Mucosa of descending colon (tissue), 3 donors: ENCODE results near the gene DLGAP1. TPM values are rescaled to one million over a fixed set of nuclear protein-coding genes. Genes with fewer than 3 reads are reported as not detected.

ENCODE experiments used
- ATAC-seq: fragments of 200-7000 bp; cut with Tn5 transposase; one replicate; pipeline ENCODE4 v1.9.1; 2020; ENCODE audit warnings: mild to moderate bottlenecking, moderate library complexity
- DNase-seq, 3 donors: peaks; one replicate each; pipeline ENCODE4 v3.0.0-alpha.2; 2020
- H3K36me3 ChIP-seq: fragments of 200-600 bp; one replicate; pipeline ENCODE4 v1.8.0; 2021; ENCODE audit warnings: low read depth, mild to moderate bottlenecking
- H3K4me1 ChIP-seq: fragments of 200-600 bp; one replicate; pipeline ENCODE4 v1.8.0; 2021; ENCODE audit warnings: low read depth, mild to moderate bottlenecking
- H3K4me3 ChIP-seq: fragments of 200-600 bp; one replicate; pipeline ENCODE4 v1.8.0; 2021; ENCODE audit warnings: mild to moderate bottlenecking
- H3K9me3 ChIP-seq: fragments of 200-600 bp; one replicate; pipeline ENCODE4 v1.8.0; 2021; ENCODE audit warnings: mild to moderate bottlenecking
- intact Hi-C, 2 donors: fragments of 100-400 bp; cut with DNase I in 1 of 2; cut with micrococcal nuclease in 1 of 2; formaldehyde crosslinking; loops; one replicate each; pipeline versions ENCODE4 v1.11.0 to v1.11.1; 2022; cut with DNase I, micrococcal nuclease
- total RNA-seq, 3 donors: library from RNA; stranded (reverse); fragmentation: NEBNext Ultra II Directional in 2 of 3; extraction: Animal tissue kit (Norgen Biotek cat#: 25700) in 2 of 3; gene quantifications; one replicate each; pipeline versions ENCODE4 v1.2.1 to v1.2.4, GENCODE V29; 2021 to 2023
- TF ChIP-seq, protein P1 (sequence below): fragments of 200-600 bp; IDR thresholded peaks from one replicate; pipeline ENCODE4 v1.8.0; 2022; ENCODE audit warnings: antibody characterized with exemption, mild to moderate bottlenecking
- donor health status: DM: no; HTN: no; CAD: no; lungs with moderate emphysema.
- donor health status: DM: no; HTN: no; CAD: no.
- donor health status: DM: no; HTN: yes; CAD: no.

DLGAP1 gene
- total RNA-seq, 3 donors from 2014 or later = 0.46 to 6.8 (median 4.1) TPM

DNA sequence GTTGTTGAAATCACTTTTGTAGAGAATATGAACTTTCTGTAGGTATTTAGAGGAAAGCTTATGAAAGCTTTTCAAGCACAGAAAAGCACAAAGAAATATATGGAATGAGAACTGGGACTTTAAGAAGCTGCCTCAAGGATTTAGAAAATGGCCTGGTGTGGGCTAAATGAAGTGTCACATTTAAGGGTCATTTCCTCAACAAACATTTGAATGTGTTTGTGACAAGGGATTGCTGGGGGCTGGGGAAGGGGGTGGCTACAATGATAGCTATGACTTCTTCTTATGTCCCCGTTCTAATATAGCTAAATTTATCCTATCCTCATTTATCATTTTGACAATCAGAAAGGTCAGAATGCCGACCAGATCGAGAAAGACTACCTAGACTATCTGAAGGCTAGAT, 69.2 kb downstream of the DLGAP1 start:
- Histone ChIP-seq H3K36me3 (no peaks in the 10 kb centered on the region), H3K4me3 (no peak overlapping the region), H3K4me1 (no peaks in the 10 kb centered on the region), H3K9me3 (no peaks in the 10 kb centered on the region)
- intact Hi-C loops = no loop called here
- DNase-seq (no peak), ATAC-seq (no peak)
- TF ChIP-seq, protein P1, sequence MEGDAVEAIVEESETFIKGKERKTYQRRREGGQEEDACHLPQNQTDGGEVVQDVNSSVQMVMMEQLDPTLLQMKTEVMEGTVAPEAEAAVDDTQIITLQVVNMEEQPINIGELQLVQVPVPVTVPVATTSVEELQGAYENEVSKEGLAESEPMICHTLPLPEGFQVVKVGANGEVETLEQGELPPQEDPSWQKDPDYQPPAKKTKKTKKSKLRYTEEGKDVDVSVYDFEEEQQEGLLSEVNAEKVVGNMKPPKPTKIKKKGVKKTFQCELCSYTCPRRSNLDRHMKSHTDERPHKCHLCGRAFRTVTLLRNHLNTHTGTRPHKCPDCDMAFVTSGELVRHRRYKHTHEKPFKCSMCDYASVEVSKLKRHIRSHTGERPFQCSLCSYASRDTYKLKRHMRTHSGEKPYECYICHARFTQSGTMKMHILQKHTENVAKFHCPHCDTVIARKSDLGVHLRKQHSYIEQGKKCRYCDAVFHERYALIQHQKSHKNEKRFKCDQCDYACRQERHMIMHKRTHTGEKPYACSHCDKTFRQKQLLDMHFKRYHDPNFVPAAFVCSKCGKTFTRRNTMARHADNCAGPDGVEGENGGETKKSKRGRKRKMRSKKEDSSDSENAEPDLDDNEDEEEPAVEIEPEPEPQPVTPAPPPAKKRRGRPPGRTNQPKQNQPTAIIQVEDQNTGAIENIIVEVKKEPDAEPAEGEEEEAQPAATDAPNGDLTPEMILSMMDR = no peak

DNA sequence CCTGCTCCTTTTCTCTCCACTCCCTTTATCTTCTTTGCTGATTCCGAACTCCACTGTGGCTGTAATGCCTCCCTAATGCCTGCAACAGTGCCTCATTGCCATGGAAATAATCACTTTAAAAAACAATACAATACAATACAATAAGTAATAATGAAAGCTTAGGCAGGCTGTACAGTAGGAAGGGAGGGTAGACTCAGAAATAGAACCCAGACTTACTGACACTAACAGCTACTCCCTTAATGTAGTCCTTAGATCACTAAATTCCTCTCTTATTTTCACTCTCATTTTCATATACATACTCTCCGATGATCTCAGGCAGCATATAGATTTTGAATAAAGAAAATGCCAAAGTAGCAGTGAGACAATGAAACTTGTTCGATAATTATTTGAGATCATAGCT, 70.2 kb downstream of the DLGAP1 start:
- Histone ChIP-seq H3K9me3 (no peaks in the 10 kb centered on the region), H3K4me3 (no peak overlapping the region), H3K36me3 (no peaks in the 10 kb centered on the region), H3K4me1 (no peaks in the 10 kb centered on the region)
- TF ChIP-seq, protein P1 = no peak
- ATAC-seq = no peak
- intact Hi-C loops = no loop called here
- no peak for DNase-seq

DNA sequence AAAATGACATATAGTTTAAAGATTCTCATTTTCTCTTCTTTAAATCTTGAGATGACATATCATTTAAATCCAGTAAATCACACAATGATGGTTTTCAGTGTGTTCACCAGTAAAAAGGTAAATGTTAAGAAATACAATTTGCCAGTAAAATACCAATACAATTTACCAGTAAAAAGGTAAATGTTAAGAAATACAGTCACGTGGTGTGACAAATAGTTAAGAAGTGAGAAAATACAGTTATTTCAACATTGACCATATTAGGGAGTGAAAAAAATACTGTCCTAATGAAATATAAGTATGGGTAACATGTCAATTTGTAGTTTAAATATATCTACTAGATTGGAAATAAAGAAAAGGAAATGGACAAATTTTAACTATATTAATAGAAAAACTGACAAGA, 80.5 kb downstream of the DLGAP1 start:
- no peak for ATAC-seq
- no peak for DNase-seq
- Histone ChIP-seq H3K4me3 (no peak overlapping the region), H3K4me1 (no peaks in the 10 kb centered on the region), H3K9me3 (no peaks in the 10 kb centered on the region), H3K36me3 (no peaks in the 10 kb centered on the region)
- intact Hi-C loops = no loop called here
- TF ChIP-seq, protein P1 = no peak

DNA sequence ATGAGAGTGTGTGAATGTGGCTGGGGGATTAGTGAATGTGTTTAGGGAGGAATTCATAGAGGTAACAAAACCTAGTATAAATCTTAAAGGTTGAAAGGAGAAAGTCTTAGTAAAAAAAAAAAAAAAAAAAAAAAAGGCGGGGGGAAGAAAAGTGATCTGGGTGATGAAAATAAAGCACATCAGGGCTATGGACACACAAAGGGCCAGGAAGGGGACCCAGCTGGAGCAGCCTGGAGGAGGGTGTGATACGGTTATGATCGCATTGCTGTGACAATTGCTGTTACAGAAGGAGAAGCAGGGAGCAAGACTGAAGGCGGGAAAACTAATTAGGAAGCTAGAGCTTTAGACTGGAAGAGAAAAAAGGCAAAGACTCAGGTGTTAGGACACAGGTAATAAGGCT, 85.4 kb downstream of the DLGAP1 start:
- intact Hi-C loops = no loop called here
- no peaks in the 10 kb centered on the region for H3K9me3 ChIP-seq
- no peak overlapping the region for H3K4me3 ChIP-seq
- TF ChIP-seq, protein P1 = no peak
- no peak for DNase-seq
- H3K36me3 ChIP-seq = no peaks in the 10 kb centered on the region
- no peaks in the 10 kb centered on the region for H3K4me1 ChIP-seq
- no peak for ATAC-seq

DNA sequence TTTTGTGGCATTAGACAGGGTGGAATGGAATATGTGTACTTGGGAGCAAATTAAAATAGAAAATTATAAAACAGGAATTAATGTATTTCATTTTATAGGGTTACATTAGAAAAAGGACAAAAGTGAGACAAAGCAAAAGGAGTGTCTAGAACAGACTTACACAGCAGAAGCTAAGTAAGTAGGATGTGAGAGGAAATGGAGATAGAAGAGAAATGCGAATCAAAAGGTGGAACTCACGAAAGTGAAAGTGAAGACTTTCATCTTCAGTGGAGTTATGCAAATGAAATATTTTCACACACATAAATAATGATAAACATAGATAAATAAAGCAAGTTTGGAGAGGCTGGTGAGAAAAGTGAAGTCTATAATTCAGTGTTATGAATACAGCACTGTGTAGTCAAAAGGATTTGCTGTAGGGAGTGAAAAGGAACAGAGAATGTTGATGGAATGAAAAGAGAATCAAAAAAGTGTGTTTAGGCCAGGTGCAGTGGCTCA, 94.8 kb downstream of the DLGAP1 start:
- Histone ChIP-seq H3K4me3 (no peak overlapping the region), H3K9me3 (no peaks in the 10 kb centered on the region), H3K36me3 (no peaks in the 10 kb centered on the region), H3K4me1 (no peaks in the 10 kb centered on the region)
- TF ChIP-seq, protein P1 = no peak
- ATAC-seq (no peak), DNase-seq (no peak)
- intact Hi-C loops = no loop called here

DNA sequence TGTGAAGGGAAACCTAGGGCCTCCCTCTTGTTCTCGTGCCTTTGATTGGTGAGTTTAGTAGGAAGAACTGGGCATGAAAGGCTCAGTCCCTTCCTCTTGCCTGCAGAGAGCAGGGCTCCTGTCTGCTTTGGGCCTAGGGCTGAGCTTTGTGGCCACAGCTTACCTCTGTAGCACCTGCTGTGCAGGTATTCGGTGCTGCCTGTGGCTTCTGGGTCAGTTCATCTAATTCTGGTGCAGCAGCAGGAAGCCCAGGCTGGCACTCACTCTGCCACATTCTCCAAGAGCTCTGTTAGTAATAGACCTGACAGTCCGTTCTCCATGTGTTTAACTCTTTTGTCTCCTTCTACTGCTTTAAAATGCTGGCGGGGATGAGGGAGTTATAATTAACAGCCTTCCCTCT, 96.5 kb downstream of the DLGAP1 start:
- TF ChIP-seq, protein P1 = no peak
- no peak for ATAC-seq
- intact Hi-C loops = no loop called here

More for the DNA sequence above, 96.5 kb downstream of the DLGAP1 start:
- no peaks in the 10 kb centered on the region for H3K4me1 ChIP-seq
- H3K36me3 ChIP-seq = no peaks in the 10 kb centered on the region
- no peak for DNase-seq
- no peak overlapping the region for H3K4me3 ChIP-seq
- H3K9me3 ChIP-seq = no peaks in the 10 kb centered on the region
